Endothelial cell of umbilical vein (primary cell): ENCODE data around the gene GABRA5. TPM values are rescaled to one million over a fixed set of nuclear protein-coding genes. Genes with fewer than 3 reads are reported as not detected.

Source experiments
- BruUV-seq: library from RNA; stranded (reverse); fragments of 400-500 nt; replicated peaks from 2 replicates; lab custom pipeline; 2021; lab: Mats Ljungman, UMichigan
- CTCF ChIA-PET: fragments of 300-600, 350-600 bp; sonication (Branson Sonifier 250); formaldehyde crosslinking; loops from one replicate; lab custom pipeline; 2021; ENCODE audit warnings: antibody characterized with exemption, inconsistent platforms; lab: Charles Lee
- POLR2A ChIA-PET: fragments of 300-600, 350-600 bp; sonication (Branson Sonifier 250); formaldehyde crosslinking; loops from one replicate; lab custom pipeline; 2021; ENCODE audit warnings: antibody characterized with exemption, inconsistent platforms; lab: Charles Lee
- DNase-seq: peaks from one replicate; pipeline ENCODE4 v3.0.0-alpha.2; 2011; ENCODE audit warnings: low read depth, low spot score
- FAIRE-seq: peaks from 2 replicates; lab custom pipeline; 2011; peaks lifted over from hg19 to GRCh38; lab: Jason Lieb, UNC
- H2AFZ ChIP-seq: 2 replicates; pipeline ENCODE4 v1.6.0; 2012; ENCODE audit warnings: low read depth, low read length, control low read depth, inconsistent platforms
- H3K27ac ChIP-seq: 2 replicates; pipeline ENCODE4 v1.5.1; 2011; ENCODE audit warnings: low read depth, mild to moderate bottlenecking, control low read depth, low read length, moderate library complexity; ENCODE audit not compliant: insufficient read depth
- H3K27me3 ChIP-seq, 2 experiments: 2 replicates each; pipeline versions ENCODE4 v1.6.0 to v1.6.1; 2011; ENCODE audit warnings: low read length in 2 of 2, mixed read lengths in 1 of 2; ENCODE audit not compliant: control insufficient read depth in 2 of 2, insufficient read depth in 2 of 2
- H3K36me3 ChIP-seq, 2 experiments: 2 replicates in 1 of 2; 3 replicates in 1 of 2; pipeline ENCODE4 v1.5.1; 2011; ENCODE audit warnings: low read length in 2 of 2, mild to moderate bottlenecking in 1 of 2, moderate library complexity in 1 of 2; ENCODE audit not compliant: control insufficient read depth in 2 of 2, insufficient read depth in 2 of 2; ENCODE audit errors: extremely low read depth in 1 of 2
- H3K4me1 ChIP-seq: 3 replicates; pipeline ENCODE4 v1.5.1; 2011; ENCODE audit warnings: mild to moderate bottlenecking, low read length; ENCODE audit not compliant: control insufficient read depth, insufficient read depth; ENCODE audit errors: extremely low read depth
- H3K4me2 ChIP-seq: 2 replicates; pipeline ENCODE4 v1.6.1; 2011; ENCODE audit warnings: low read length, control low read depth, mixed read lengths; ENCODE audit not compliant: insufficient read depth
- H3K4me3 ChIP-seq, 3 experiments: fragments of 200-600 bp in 1 of 3; sonication (generic), shearing (Covaris generic) in 1 of 3; replicated peaks in 1 of 3; 2 replicates each; pipeline ENCODE4 v1.5.1; 2011 to 2016; ENCODE audit warnings: control low read depth in 3 of 3, low read length in 3 of 3, mild to moderate bottlenecking in 2 of 3, inconsistent platforms in 1 of 3, low read depth in 1 of 3, moderate library complexity in 1 of 3; ENCODE audit not compliant: insufficient read depth in 1 of 3
- H3K79me2 ChIP-seq: 2 replicates; pipeline ENCODE4 v1.6.0; 2012; ENCODE audit warnings: low read length, inconsistent platforms; ENCODE audit not compliant: control insufficient read depth, insufficient read depth
- H3K9ac ChIP-seq: replicated peaks from 2 replicates; pipeline ENCODE3; 2011; ENCODE audit warnings: low read length, control low read depth; ENCODE audit not compliant: insufficient read depth; ENCODE audit errors: extremely low read depth
- H3K9me1 ChIP-seq: replicated peaks from 3 replicates; pipeline ENCODE4 v1.6.0; 2011; ENCODE audit warnings: mild to moderate bottlenecking, low read length; ENCODE audit not compliant: control insufficient read depth, insufficient read depth; ENCODE audit errors: extremely low read depth
- H3K9me3 ChIP-seq: replicated peaks from 2 replicates; pipeline ENCODE4 v1.5.1; 2012; ENCODE audit warnings: low read length, inconsistent platforms; ENCODE audit not compliant: control insufficient read depth, insufficient read depth
- H4K20me1 ChIP-seq: replicated peaks from 2 replicates; pipeline ENCODE3; 2011; ENCODE audit warnings: mild to moderate bottlenecking, low read length; ENCODE audit not compliant: control insufficient read depth, insufficient read depth; ENCODE audit errors: extremely low read depth
- EZH2 ChIP-seq: IDR thresholded peaks from 2 replicates; pipeline ENCODE4 v1.6.1; 2012; ENCODE audit warnings: borderline replicate concordance, low read depth, mild to moderate bottlenecking, moderate library complexity, low read length, inconsistent platforms; ENCODE audit not compliant: severe bottlenecking
- FOS ChIP-seq: IDR thresholded peaks from 2 replicates; pipeline ENCODE4 v1.6.1; 2011; ENCODE audit warnings: mild to moderate bottlenecking, low read length, moderate library complexity, borderline replicate concordance; ENCODE audit not compliant: insufficient read depth
- GATA2 ChIP-seq: IDR thresholded peaks from 2 replicates; pipeline ENCODE4 v1.7.0; 2011; ENCODE audit warnings: low read depth, mild to moderate bottlenecking, moderate library complexity, mixed read lengths, low read length; ENCODE audit not compliant: insufficient read length, insufficient read depth
- JUN ChIP-seq: IDR thresholded peaks from 2 replicates; pipeline ENCODE4 v1.6.1; 2011; ENCODE audit warnings: borderline replicate concordance, low read depth; ENCODE audit not compliant: insufficient read length, insufficient read depth
- MYC ChIP-seq: IDR thresholded peaks from one replicate; pipeline ENCODE4 v1.6.1; 2011; ENCODE audit warnings: mild to moderate bottlenecking, low read depth, low read length
- POLR2A ChIP-seq: IDR thresholded peaks from 2 replicates; pipeline ENCODE4 v1.6.1; 2012; ENCODE audit warnings: low read depth, mild to moderate bottlenecking, control low read depth, low read length
- POLR2AphosphoS5 ChIP-seq: IDR thresholded peaks from 2 replicates; pipeline ENCODE4 v1.6.1; 2012; ENCODE audit warnings: low read depth, mild to moderate bottlenecking, control low read depth, low read length, moderate library complexity; ENCODE audit not compliant: insufficient read depth
- dilution Hi-C: fragments of 300-500 bp; cut with MboI; formaldehyde crosslinking; loops from one replicate; pipeline ENCODE4 v1.15.0; 2019; ENCODE audit warnings: low sequenced_read_pairs; ENCODE audit not compliant: extremely low pct_ligation_motif_present
- intact Hi-C: fragments of 100-400 bp; cut with micrococcal nuclease; formaldehyde crosslinking; loops from one replicate; pipeline ENCODE4 v1.10.0; 2022
- polyA plus RNA-seq, 4 experiments: library from polyadenylated mRNA; depleted of rRNA in 3 of 4; stranded (reverse) in 3 of 4; unstranded in 1 of 4; fragments of >200 nt; gene quantifications; 2 replicates each; pipeline versions ENCODE4 v1.2.1 to v1.2.3, GENCODE V29; 2011 to 2012; ENCODE audit warnings: missing spikeins in 1 of 4
- total RNA-seq: library from RNA; stranded (reverse); gene quantifications from 2 replicates; pipeline ENCODE4 v1.2.3, GENCODE V29; 2021
- TF ChIP-seq, protein P1 (sequence below), 2 donors: IDR thresholded peaks; 1 replicate in 1 of 2; 2 replicates in 1 of 2; pipeline ENCODE4 v1.5.1; 2011; ENCODE audit warnings: low read length in 2 of 2, mild to moderate bottlenecking in 2 of 2, moderate library complexity in 2 of 2, control low read depth in 1 of 2, inconsistent platforms in 1 of 2, low read depth in 1 of 2; ENCODE audit not compliant: insufficient read depth in 1 of 2; ENCODE audit errors: extremely low read depth in 1 of 2
- TF ChIP-seq, protein P2 (sequence below): IDR thresholded peaks from 2 replicates; pipeline ENCODE4 v1.6.1; 2011; ENCODE audit not compliant: insufficient read depth, insufficient read length

GABRA5 gene
- total and polyA plus RNA-seq, 2 donors (not counting 3 experiments of a cell fraction or from before 2014, with no cell fraction given) = not detected

DNA sequence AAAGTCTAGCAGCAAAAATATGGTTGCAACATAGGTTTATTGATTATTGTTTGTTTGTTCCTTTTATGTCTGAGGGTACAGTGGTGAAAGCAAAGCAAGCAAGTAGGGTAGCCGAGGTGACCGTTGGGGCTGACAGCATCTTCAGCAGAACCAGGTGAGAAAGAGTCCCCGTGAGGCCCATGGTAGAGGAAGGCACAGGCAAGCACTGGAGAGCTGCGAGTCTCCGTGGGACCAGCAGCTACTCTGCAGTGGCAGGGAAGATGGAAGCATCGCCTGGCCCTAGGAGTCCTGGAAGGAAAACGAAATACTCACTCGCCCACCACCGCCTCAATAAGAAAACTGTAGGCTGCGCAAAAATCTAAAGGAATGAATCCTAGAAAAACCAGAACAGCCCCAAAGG, 25.3 kb upstream of the GABRA5 start:
- H4K20me1 ChIP-seq = no peaks in the 10 kb centered on the region
- no peaks in the 10 kb centered on the region for H3K4me1 ChIP-seq
- no peak overlapping the region for H3K9ac ChIP-seq
- peaks cover 2% of the 10 kb centered on the region for H3K9me3 ChIP-seq
- DNase-seq = no peak
- H3K4me3 ChIP-seq = no peak overlapping the region
- H2AFZ ChIP-seq = no peak overlapping the region
- ChIA-PET CTCF (no interaction called here), POLR2A (no interaction called here)
- H3K9me1 ChIP-seq = no peaks in the 10 kb centered on the region
- intact Hi-C loops (no loop called here), dilution Hi-C loops (no loop called here)
- no peak for FAIRE-seq
- BruUV-seq = no TSS peak
- no peak overlapping the region for H3K27ac ChIP-seq
- no peaks in the 10 kb centered on the region for H3K36me3 ChIP-seq
- no peaks in the 10 kb centered on the region for H3K79me2 ChIP-seq
- H3K4me2 ChIP-seq = no peak overlapping the region
- H3K27me3 ChIP-seq = no peaks in the 10 kb centered on the region
- TF ChIP-seq, protein P1, sequence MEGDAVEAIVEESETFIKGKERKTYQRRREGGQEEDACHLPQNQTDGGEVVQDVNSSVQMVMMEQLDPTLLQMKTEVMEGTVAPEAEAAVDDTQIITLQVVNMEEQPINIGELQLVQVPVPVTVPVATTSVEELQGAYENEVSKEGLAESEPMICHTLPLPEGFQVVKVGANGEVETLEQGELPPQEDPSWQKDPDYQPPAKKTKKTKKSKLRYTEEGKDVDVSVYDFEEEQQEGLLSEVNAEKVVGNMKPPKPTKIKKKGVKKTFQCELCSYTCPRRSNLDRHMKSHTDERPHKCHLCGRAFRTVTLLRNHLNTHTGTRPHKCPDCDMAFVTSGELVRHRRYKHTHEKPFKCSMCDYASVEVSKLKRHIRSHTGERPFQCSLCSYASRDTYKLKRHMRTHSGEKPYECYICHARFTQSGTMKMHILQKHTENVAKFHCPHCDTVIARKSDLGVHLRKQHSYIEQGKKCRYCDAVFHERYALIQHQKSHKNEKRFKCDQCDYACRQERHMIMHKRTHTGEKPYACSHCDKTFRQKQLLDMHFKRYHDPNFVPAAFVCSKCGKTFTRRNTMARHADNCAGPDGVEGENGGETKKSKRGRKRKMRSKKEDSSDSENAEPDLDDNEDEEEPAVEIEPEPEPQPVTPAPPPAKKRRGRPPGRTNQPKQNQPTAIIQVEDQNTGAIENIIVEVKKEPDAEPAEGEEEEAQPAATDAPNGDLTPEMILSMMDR (IDR thresholded peaks at IDR 0.05; ENCODE audit: extremely low read depth in 1 of 2, insufficient read depth in 1 of 2, low read depth in 1 of 2, low read length in 2 of 2) = no peak
- TF ChIP-seq POLR2AphosphoS5 (no peak), POLR2A (no peak), MYC (no peak), GATA2 (no peak), EZH2 (no peak), FOS (no peak), JUN (no peak)
- TF ChIP-seq, protein P2, sequence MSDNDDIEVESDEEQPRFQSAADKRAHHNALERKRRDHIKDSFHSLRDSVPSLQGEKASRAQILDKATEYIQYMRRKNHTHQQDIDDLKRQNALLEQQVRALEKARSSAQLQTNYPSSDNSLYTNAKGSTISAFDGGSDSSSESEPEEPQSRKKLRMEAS = no peak
